GM12874 (cell line): Measurements from ENCODE around the gene HOXC6.

ENCODE experiments used
- CTCF ChIP-seq: IDR thresholded peaks from 2 replicates; pipeline ENCODE4 v1.5.1; 2011; ENCODE audit warnings: low read depth, mild to moderate bottlenecking, control low read depth, low read length, moderate library complexity; ENCODE audit not compliant: insufficient read depth

The HOXC6 gene

GRCh38 chr12:54040148-54040494, 11.9 kb downstream of the HOXC6 start:
- no peak for TF ChIP-seq CTCF

- TF ChIP-seq CTCF = no peak
These were observed 12.4 kb downstream of the HOXC6 start for GRCh38 chr12:54040648-54041047.

GRCh38 chr12:54041097-54041690, 13.0 kb downstream of the HOXC6 start:
- TF ChIP-seq CTCF = no peak

GRCh38 chr12:54042970-54043853, 15.0 kb downstream of the HOXC6 start:
- TF ChIP-seq CTCF = no peak

- TF ChIP-seq CTCF = no peak
These were observed 16.3 kb downstream of the HOXC6 start for GRCh38 chr12:54044425-54045103.

GRCh38 chr12:54045401-54045800, 17.2 kb downstream of the HOXC6 start:
- TF ChIP-seq CTCF = no peak

- no peak for TF ChIP-seq CTCF
These were observed 17.8 kb downstream of the HOXC6 start for GRCh38 chr12:54045868-54046521.
